ENCODE data around the gene DUS4L.
A peak's percentile ranks its signal among the peaks of the same experiment; 100 is the strongest.
"Not testable (repeated sequence)": the region's sequence is repeated elsewhere in the genome, so short reads cannot be mapped to it uniquely, and the experiment has no call there.

DUS4L gene

GRCh38 chr7:107563775-107564552, at the start of gene DUS4L, which contains the start of gene COG5:
DUS4L (plus strand) TSS chr7:107563971; CDS start chr7:107567071, 3,100 bp downstream.
COG5 (minus strand) TSS chr7:107563920; CDS start chr7:107563896, 24 bp downstream.
- DNase-seq: peak; percentile 40

- no peak for DNase-seq
These were observed 37.1 kb upstream of the DUS4L start for GRCh38 chr7:107526672-107527071.

- no peak for DNase-seq
These were observed 36.6 kb upstream of the DUS4L start for GRCh38 chr7:107527196-107527595.

GRCh38 chr7:107528461-107528860, 35.3 kb upstream of the DUS4L start:
- DNase-seq: no peak

- no peak for DNase-seq
These were observed 33.0 kb upstream of the DUS4L start for GRCh38 chr7:107530751-107531150.

GRCh38 chr7:107534139-107534538, 29.6 kb upstream of the DUS4L start:
- DNase-seq: no peak

- DNase-seq: not testable (repeated sequence)
These were observed 26.5 kb upstream of the DUS4L start for GRCh38 chr7:107537228-107537627.

GRCh38 chr7:107538001-107538400, 25.8 kb upstream of the DUS4L start:
- no peak for DNase-seq

GRCh38 chr7:107543338-107543993, 20.3 kb upstream of the DUS4L start:
- DNase-seq: no peak

- no peak for DNase-seq
These were observed 18.8 kb upstream of the DUS4L start for GRCh38 chr7:107544848-107545591.

- no peak for DNase-seq
These were observed 11.8 kb upstream of the DUS4L start for GRCh38 chr7:107551936-107552335.

GRCh38 chr7:107555893-107556292, 7.9 kb upstream of the DUS4L start:
- DNase-seq: no peak

GRCh38 chr7:107559864-107560263, 3.9 kb upstream of the DUS4L start:
- DNase-seq: no peak

GRCh38 chr7:107560898-107561516, 2.8 kb upstream of the DUS4L start:
- DNase-seq: no peak

GRCh38 chr7:107563081-107563774, 543 bp upstream of the DUS4L start:
- DNase-seq: no peak

GRCh38 chr7:107564553-107565298, 955 bp downstream of the DUS4L start:
- DNase-seq: no peak

- DNase-seq: no peak
These were observed 6.5 kb downstream of the DUS4L start for GRCh38 chr7:107570298-107570697.

GRCh38 chr7:107573537-107573936, 9.8 kb downstream of the DUS4L start:
- no peak for DNase-seq

- DNase-seq: no peak
These were observed 15.7 kb downstream of the DUS4L start for GRCh38 chr7:107579554-107579884.

- DNase-seq: peak; percentile 71
These were observed 16.3 kb downstream of the DUS4L start, which contains the start of gene BCAP29 for GRCh38 chr7:107579885-107580715. BCAP29 (plus strand) TSS chr7:107580246; CDS start chr7:107580773, 527 bp downstream.
